Brain microvascular endothelial cell (primary cell): ENCODE measurements around the gene PTPN20.
"Not testable (repeated sequence)": the region's sequence is repeated elsewhere in the genome, so short reads cannot be mapped to it uniquely, and the experiment has no call there.

Experiments used
- DNase-seq: peaks from one replicate; pipeline ENCODE4 v3.0.0-alpha.2; 2020
- H3K27ac ChIP-seq: fragments of 250-450 bp; sonication (Bioruptor Pico); 2 replicates; pipeline ENCODE4 v1.5.1; 2020; ENCODE audit warnings: mild to moderate bottlenecking, moderate library complexity
- H3K27me3 ChIP-seq: fragments of 250-450 bp; sonication (Bioruptor Pico); replicated peaks from 2 replicates; pipeline ENCODE4 v1.5.1; 2020; ENCODE audit warnings: mild to moderate bottlenecking
- H3K36me3 ChIP-seq: fragments of 250-450 bp; sonication (Bioruptor Pico); replicated peaks from 2 replicates; pipeline ENCODE4 v1.5.1; 2020; ENCODE audit warnings: mild to moderate bottlenecking
- H3K4me3 ChIP-seq: 2 replicates; pipeline ENCODE4 v1.5.1; 2011; ENCODE audit warnings: low read depth, mild to moderate bottlenecking, control low read depth, low read length, moderate library complexity
- in situ Hi-C: cut with HindIII; loops from 2 replicates; pipeline ENCODE4 v1.10.0; 2017; ENCODE audit warnings: low sequenced_read_pairs, low pct_ligation_motif_present

The PTPN20 gene

DNA sequence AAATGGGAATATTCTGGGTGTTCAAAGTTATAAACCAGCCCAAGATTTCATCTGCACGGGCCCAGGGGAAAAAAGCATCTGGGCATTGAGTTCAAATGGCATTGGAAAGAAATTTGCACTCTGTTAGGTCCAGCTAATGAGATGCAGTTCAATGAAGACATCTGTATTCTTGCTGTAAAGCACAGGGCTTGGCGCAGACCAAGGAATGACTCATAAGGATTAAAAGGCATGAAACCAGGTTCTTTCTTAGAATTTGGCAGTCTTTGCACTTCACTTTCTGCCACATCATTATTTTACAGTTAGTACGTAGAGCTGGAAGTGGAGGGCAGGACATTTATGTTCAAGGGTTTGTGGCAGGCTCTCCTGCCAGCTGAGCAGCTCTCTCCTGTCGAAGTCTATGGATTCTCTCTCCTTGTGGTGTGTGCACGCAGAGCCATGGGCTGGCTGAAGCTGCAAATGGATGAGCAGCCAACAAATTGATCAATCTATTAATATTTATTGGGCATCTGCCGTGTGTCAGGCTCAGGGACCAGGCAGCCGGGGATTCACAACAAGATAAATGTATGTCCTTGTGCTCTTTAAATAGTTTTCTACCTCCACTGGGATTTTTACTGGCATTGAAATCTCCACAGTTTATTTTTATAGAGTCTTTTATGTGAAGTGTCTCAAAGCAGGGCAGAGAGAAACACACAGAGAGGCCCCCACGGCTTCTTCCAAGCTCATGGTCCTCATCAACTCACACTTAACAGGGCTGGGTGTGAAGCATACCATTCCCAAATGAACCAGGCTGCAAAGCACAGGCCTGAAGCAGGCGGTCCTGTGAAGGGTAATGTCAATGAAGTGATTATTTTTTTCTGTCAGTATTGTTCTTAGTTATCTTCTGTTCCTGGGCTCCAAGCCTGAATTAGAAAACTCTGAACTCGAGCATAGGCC lies 3.8 kb upstream of the PTPN20 start:
- H3K36me3 ChIP-seq, in situ Hi-C loops, H3K27ac ChIP-seq, H3K27me3 ChIP-seq, DNase-seq, H3K4me3 ChIP-seq: not testable (repeated sequence)

DNA sequence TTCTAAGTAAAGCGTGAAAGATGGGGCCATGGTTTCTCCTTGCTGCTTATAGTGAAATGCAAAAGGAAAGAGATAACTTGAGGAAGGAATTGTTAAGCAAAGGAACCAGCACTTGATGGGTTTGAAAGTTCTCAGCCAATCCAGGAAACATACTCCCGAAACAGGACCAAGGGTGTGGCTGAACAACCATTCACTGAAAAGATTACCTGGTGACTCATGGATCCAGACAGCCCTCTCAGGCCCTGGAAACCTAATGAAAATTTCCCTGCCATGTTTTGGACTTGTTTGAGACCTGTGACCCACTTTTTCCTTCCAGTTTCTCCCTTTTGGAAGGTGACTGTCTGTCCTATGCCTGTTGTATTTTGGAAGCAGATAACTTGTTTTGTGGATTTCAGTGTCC lies 11.3 kb downstream of the PTPN20 start:
- H3K4me3 ChIP-seq, in situ Hi-C loops, DNase-seq, H3K36me3 ChIP-seq, H3K27me3 ChIP-seq, H3K27ac ChIP-seq: not testable (repeated sequence)

DNA sequence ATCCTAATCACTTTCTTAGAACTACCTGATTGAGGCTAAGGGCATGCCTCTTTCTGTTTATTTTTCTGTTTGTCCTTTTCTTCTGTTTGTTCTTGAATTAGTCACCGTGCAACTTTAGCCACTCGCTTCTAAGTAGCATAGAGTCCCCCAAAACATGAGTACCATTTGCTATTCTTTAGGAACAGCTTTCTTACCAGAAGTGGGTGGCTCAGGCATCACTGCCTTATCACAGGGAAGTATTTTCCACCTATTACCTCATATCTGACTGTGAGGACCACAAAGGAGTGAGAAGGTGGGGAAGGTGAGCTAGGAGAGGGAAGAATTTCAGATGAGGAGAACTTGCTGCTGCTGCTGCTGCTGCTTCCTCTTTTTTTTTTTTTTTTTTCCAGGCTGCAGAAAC lies 13.9 kb downstream of the PTPN20 start:
- in situ Hi-C loops, H3K27ac ChIP-seq, H3K4me3 ChIP-seq, H3K36me3 ChIP-seq, DNase-seq, H3K27me3 ChIP-seq: not testable (repeated sequence)

DNA sequence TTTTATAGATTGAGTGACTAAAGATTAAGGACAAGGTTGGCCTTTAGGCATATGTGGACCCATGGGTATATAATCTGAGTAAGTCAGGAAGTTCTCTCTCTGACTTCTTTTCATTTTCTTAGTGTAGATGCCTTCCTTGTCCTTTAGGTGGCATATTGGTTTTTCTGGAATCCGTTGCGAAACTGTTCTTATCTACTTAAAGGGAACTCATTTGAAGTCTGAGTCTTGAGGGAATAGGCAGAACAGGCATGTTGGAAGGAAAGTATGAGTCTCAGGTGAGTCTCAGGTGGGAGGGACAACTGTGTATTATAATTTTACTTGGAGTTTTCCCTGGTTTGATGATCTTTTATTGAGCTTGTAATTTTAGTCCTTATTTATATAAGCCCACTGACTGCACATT lies 14.6 kb downstream of the PTPN20 start:
- DNase-seq, H3K27ac ChIP-seq, H3K27me3 ChIP-seq, H3K4me3 ChIP-seq, in situ Hi-C loops, H3K36me3 ChIP-seq: not testable (repeated sequence)

DNA sequence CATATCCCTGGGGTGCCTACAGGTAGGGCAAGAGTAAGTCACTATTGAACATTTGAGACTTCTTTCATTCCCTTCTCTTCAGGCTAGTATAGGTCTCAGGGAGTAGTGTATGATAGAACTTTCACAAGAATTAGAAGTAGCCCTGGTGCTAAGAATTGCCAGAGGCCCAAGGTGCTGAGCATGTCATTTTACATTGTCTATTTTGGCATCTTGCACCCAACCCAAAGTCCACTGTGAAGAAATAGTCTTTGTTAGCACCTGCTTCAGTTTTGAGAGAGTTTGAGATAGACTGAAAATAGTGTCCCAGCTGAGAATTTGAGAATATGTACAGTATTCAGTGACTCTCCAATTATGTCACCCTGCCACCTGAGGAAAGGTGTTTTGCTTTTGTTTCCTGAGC lies 17.6 kb downstream of the PTPN20 start:
- in situ Hi-C loops, DNase-seq, H3K27me3 ChIP-seq, H3K4me3 ChIP-seq, H3K36me3 ChIP-seq, H3K27ac ChIP-seq: not testable (repeated sequence)

DNA sequence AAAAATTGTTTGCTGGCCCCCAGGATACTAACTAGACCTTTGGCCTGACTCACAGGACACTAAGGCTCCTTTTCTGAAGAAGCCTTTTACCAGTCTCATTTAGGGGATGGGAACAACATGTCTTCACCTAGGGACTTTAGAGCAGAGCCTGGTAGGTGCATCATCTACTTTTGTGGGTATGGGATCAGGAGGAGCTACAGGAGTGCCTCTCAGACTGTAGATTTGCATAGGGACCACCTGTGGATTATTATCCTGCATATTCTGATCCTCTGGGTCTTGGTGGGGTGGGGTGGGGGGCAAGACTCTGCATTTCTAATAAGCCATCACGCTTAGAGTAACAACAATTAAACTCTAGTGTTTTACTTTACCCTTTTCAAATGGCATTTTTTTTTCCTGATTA lies 21.2 kb downstream of the PTPN20 start:
- in situ Hi-C loops, H3K36me3 ChIP-seq: not testable (repeated sequence)

DNA sequence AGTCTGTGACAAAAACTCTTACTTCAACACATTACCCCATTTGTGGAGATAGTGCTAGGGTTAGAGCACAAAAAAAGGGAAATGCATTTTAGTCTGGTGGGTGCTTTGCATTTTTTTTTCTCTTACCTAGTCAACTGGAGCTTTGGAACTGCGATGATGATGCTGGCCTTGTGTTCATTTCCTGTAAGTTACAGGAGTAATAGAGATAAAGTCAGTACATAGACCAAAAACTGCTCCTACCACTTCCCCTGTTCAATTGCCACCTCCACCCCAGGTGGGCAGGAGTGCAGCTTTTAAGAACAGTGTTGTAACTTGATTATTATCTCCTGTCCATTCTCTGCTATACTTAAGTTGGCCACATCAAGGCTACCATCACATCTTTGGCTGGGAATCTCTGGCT lies 29.9 kb downstream of the PTPN20 start:
- H3K27ac ChIP-seq, H3K36me3 ChIP-seq, H3K4me3 ChIP-seq, in situ Hi-C loops, H3K27me3 ChIP-seq, DNase-seq: not testable (repeated sequence)

More for the DNA sequence above, 21.2 kb downstream of the PTPN20 start:
- not testable (repeated sequence) for H3K4me3 ChIP-seq, H3K27ac ChIP-seq, DNase-seq, H3K27me3 ChIP-seq

DNA sequence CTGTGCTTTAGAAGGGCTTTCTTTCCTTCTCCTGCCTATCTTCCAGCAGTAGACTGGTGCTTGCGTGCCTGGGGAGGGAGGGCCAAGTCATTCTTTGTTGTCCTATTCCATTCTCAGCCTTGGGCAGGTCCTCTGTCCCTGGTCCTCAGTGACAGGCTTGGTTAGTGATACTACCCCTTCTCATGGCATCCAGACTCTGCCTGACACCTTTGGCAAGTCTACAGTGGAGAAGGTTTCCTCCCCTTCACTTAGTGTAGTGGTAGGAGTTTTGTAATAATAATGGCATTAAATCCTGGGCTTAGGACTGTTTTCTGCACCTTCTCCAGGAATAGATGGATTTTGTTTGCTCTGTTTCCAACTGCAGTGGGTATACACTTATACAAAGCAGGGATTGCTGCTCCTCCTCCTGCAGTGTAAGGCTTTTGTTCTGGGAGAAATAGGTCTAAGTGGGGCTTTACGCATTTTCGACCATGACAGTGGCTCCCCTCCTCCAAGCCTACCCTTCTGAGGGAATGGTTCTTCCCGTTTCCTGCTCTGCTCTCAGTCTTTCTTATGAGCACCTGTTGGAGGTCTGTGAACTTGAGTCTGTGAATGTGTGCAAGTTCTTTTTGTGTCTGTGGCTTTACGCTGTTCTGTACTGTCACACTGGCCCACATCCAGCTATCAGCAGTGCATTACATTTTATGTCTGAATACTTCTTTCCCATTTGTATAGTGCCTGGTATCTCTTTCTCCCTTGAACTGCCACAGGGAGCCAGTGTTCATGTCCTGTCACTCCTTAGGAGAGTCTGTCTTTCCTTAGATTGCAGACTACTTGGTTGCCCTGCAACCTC lies 37.7 kb downstream of the PTPN20 start:
- DNase-seq, in situ Hi-C loops, H3K27ac ChIP-seq, H3K27me3 ChIP-seq, H3K36me3 ChIP-seq, H3K4me3 ChIP-seq: not testable (repeated sequence)

DNA sequence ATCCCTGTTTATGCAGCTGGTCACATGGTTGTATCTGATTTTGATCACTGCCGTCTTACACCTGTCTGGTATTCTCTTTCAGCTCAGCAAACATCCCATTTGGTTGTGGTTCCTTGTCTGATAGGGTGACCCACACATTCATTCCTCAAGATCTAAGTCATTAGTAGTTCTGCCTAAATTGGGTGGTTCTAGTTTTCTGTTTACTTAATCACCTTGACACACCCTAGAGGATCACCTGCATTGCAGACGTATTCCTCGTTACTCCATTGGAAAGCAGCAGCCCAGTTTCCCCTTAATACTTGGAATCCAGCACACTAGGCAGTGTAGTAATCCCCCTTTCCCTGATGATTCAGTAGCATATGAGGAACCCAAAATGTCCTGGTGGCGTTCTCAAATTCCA lies 41.3 kb downstream of the PTPN20 start:
- DNase-seq, H3K4me3 ChIP-seq, H3K27ac ChIP-seq, H3K36me3 ChIP-seq, H3K27me3 ChIP-seq, in situ Hi-C loops: not testable (repeated sequence)

DNA sequence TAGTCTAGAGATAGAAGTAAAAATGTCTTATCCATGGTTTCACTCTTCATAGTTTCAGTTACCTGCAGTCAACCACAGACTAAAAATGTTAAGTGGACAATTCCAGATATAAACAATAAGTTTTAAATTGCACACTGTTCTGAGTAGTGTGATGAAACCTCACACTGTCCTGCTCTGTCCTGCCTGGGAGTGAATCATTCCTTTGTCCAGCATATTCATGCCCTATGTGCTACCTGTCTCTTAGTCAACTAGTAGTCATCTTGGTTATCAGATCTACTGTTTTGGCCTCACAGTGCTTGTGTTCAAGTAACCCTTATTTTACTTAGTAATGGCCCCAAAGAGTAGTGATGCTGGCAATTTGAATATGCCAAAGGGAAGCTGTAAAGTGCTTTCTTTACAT lies 49.5 kb downstream of the PTPN20 start:
- DNase-seq, H3K36me3 ChIP-seq, H3K27me3 ChIP-seq, H3K4me3 ChIP-seq, in situ Hi-C loops, H3K27ac ChIP-seq: not testable (repeated sequence)

DNA sequence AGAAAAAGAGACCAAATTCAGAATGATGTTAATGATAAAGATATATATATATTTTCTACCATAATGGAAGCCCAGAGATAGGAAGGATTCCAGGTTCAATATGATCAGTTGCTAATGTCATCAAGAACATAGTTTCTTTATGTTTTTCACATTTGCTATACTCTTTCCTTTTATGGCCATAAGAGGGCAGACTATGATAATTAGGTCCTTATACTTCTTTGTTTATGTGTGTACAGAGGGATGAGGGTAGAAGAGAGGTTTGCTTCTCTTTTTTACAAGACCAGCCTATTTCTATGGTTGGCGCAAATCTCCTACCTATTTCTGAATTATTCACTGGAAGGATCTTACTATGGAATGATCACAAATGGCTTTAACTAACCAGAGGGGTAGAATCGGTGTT lies 52.1 kb downstream of the PTPN20 start:
- H3K27ac ChIP-seq, H3K4me3 ChIP-seq, H3K36me3 ChIP-seq, in situ Hi-C loops, H3K27me3 ChIP-seq, DNase-seq: not testable (repeated sequence)

DNA sequence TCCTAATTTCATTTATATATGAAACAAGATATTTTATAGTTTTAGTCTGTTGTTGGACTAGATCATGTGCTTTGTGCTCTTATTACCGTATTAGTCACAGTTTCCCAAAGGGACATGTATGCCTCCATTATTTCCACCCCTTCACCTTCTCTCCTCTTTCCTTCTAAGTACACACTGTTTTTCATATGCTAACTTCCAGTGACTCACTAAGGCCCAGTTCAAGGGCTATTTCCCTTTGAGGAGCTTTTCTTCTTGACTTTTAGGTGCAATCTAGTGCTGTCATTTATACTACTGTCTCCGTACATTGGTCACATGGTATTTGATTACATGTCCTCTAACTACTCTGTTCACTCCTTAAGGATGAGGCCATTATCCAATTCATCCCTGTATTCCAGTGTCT lies 55.8 kb downstream of the PTPN20 start:
- in situ Hi-C loops, H3K4me3 ChIP-seq, H3K27ac ChIP-seq, DNase-seq, H3K27me3 ChIP-seq, H3K36me3 ChIP-seq: not testable (repeated sequence)

DNA sequence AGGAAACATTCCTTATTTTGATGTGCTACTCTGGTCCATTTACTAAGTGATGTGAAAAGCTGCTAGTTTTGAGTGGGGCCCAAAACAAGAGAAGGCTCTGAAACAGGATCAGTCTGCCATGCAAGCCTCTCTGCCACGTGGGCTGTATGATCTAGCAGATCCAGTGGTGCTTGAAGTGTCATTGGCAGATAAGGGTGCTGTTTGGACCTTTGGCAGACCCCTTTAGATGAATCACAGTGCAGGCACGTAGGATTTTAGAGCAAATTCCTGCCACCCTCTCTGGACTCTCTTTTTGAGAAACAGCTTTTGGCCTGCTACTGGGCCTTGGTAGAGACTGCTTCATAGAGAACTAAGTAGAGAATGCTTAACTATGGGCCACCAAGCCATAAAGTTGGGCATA lies 69.0 kb downstream of the PTPN20 start:
- H3K27ac ChIP-seq, H3K4me3 ChIP-seq, in situ Hi-C loops: not testable (repeated sequence)

DNA sequence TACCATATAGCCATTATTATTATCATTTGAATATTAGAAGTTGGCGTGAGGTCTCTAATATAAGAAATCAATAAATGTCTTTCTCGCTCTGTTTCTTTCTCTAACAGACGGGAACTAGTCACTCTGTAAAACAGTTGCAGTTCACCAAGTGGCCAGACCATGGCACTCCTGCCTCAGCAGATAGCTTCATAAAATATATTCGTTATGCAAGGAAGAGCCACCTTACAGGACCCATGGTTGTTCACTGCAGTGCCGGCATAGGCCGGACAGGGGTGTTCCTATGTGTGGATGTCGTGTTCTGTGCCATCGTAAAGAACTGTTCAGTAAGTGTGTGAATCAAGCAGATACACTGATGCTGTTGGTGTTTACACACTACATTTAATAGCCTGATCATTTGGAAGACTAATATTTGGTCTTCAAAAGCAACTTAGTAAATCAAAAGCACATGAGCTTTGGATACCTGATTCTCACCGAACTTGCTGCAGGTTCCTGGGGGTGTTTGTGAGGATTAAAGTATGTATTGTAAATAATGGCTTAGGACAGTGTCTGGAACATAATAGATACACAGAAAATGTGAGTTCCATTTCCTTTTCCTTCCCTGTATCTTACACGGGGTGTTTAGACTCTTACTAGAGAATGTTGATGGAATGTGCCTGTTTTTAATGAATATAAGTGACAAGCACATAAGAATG lies 76.2 kb downstream of the PTPN20 start:
- H3K27me3 ChIP-seq, H3K4me3 ChIP-seq, H3K27ac ChIP-seq, H3K36me3 ChIP-seq, in situ Hi-C loops, DNase-seq: not testable (repeated sequence)

More for the DNA sequence above, 69.0 kb downstream of the PTPN20 start:
- not testable (repeated sequence) for H3K27me3 ChIP-seq, DNase-seq, H3K36me3 ChIP-seq
